Neural cell (in vitro differentiated cells): ENCODE measurements around the gene CTNNA1. TPM values are rescaled to one million over a fixed set of nuclear protein-coding genes. Genes with fewer than 3 reads are reported as not detected.

Experiments used
- H2AFZ ChIP-seq: fragments of 200-600, 300-800 bp; sonication (generic), shearing (Covaris generic); 2 replicates; pipeline ENCODE4 v1.6.0; 2014; ENCODE audit warnings: low read depth, mild to moderate bottlenecking, antibody characterized with exemption, low read length, moderate library complexity
- H3F3A ChIP-seq: fragments of 200-600 bp; shearing (Covaris generic); 2 replicates; pipeline ENCODE4 v1.6.1; 2016; ENCODE audit warnings: mild to moderate bottlenecking, moderate library complexity, mixed read lengths, antibody characterized with exemption, low read length; ENCODE audit not compliant: insufficient read depth, poor library complexity, severe bottlenecking
- H3K27ac ChIP-seq: fragments of 200-600, 300-800 bp; sonication (generic), shearing (Covaris generic); 2 replicates; pipeline ENCODE4 v1.5.1; 2014; ENCODE audit warnings: mild to moderate bottlenecking, low read length, moderate library complexity
- H3K27me3 ChIP-seq: fragments of 300-800, 200-600 bp; sonication (generic), shearing (Covaris generic); 2 replicates; pipeline ENCODE4 v1.6.0; 2014; ENCODE audit warnings: mild to moderate bottlenecking, low read depth, low read length, moderate library complexity; ENCODE audit not compliant: insufficient read depth
- H3K36me3 ChIP-seq: fragments of 300-800, 200-600 bp; sonication (generic), shearing (Covaris generic); 2 replicates; pipeline ENCODE4 v1.5.1; 2014; ENCODE audit warnings: mild to moderate bottlenecking, antibody characterized with exemption, low read length, moderate library complexity; ENCODE audit not compliant: insufficient read depth
- H3K4me2 ChIP-seq: fragments of 300-800, 200-600 bp; sonication (generic), shearing (Covaris generic); 2 replicates; pipeline ENCODE4 v1.6.0; 2014; ENCODE audit warnings: mild to moderate bottlenecking, low read length
- H3K4me3 ChIP-seq: fragments of 300-800, 200-600 bp; sonication (generic), shearing (Covaris generic); 2 replicates; pipeline ENCODE4 v1.5.1; 2014; ENCODE audit warnings: mild to moderate bottlenecking, low read length, moderate library complexity
- H3K79me2 ChIP-seq: fragments of 200-600 bp; shearing (Covaris generic); replicated peaks from 2 replicates; pipeline ENCODE4 v1.6.0; 2014; ENCODE audit warnings: mild to moderate bottlenecking, low read length, moderate library complexity; ENCODE audit not compliant: insufficient read depth
- H3K9ac ChIP-seq: fragments of 300-800, 200-600 bp; sonication (generic), shearing (Covaris generic); 2 replicates; pipeline ENCODE4 v1.6.1; 2016; ENCODE audit warnings: mild to moderate bottlenecking, low read length, mixed read lengths
- H3K9me2 ChIP-seq: fragments of 200-600 bp; shearing (Covaris generic); 2 replicates; pipeline ENCODE4 v1.6.1; 2016; ENCODE audit warnings: mild to moderate bottlenecking, low read length, mixed read lengths; ENCODE audit not compliant: insufficient read depth
- H3K9me3 ChIP-seq: fragments of 200-600, 300-800 bp; sonication (generic), shearing (Covaris generic); 2 replicates; pipeline ENCODE4 v1.6.1; 2016; ENCODE audit warnings: mild to moderate bottlenecking, mixed run types, low read length, moderate library complexity, mixed read lengths
- H4K20me1 ChIP-seq: fragments of 200-600 bp; shearing (Covaris generic); 2 replicates; pipeline ENCODE4 v1.6.1; 2016; ENCODE audit warnings: mild to moderate bottlenecking, mixed run types; ENCODE audit not compliant: insufficient read depth
- CTCF ChIP-seq: fragments of 450-650 bp; IDR thresholded peaks from 2 replicates; pipeline ENCODE4 v1.5.1; 2014; ENCODE audit warnings: antibody characterized with exemption, mild to moderate bottlenecking, moderate library complexity; ENCODE audit not compliant: poor library complexity, severe bottlenecking
- EP300 ChIP-seq: fragments of 450-650 bp; conservative IDR thresholded peaks from 2 replicates; pipeline ENCODE4 v1.6.1; 2014; ENCODE audit warnings: antibody characterized with exemption, mild to moderate bottlenecking, moderate library complexity; ENCODE audit not compliant: poor library complexity, severe bottlenecking
- EZH2 ChIP-seq: fragments of 200-600, 300-800 bp; shearing (Covaris generic), sonication (generic); IDR thresholded peaks from 2 replicates; pipeline ENCODE4 v1.6.1; 2014; ENCODE audit warnings: antibody characterized with exemption, low read length, borderline replicate concordance, mild to moderate bottlenecking; ENCODE audit not compliant: insufficient read depth, poor library complexity, severe bottlenecking
- MXI1 ChIP-seq: fragments of 450-650 bp; conservative IDR thresholded peaks from 2 replicates; pipeline ENCODE4 v1.6.1; 2014; ENCODE audit warnings: antibody characterized with exemption, mild to moderate bottlenecking; ENCODE audit not compliant: poor library complexity, severe bottlenecking
- POLR2AphosphoS5 ChIP-seq: IDR thresholded peaks from 2 replicates; pipeline ENCODE4 v1.6.1; 2012
- RAD21 ChIP-seq: fragments of 450-650 bp; conservative IDR thresholded peaks from 2 replicates; pipeline ENCODE4 v1.6.1; 2014; ENCODE audit warnings: antibody characterized with exemption, mild to moderate bottlenecking, moderate library complexity
- REST ChIP-seq: IDR thresholded peaks from 2 replicates; pipeline ENCODE4 v1.6.1; 2012; ENCODE audit warnings: borderline replicate concordance
- SMC3 ChIP-seq: fragments of 450-650 bp; conservative IDR thresholded peaks from 2 replicates; pipeline ENCODE4 v1.6.1; 2014; ENCODE audit warnings: antibody characterized with exemption, mild to moderate bottlenecking, moderate library complexity; ENCODE audit not compliant: poor library complexity
- TAF1 ChIP-seq: IDR thresholded peaks from 2 replicates; pipeline ENCODE4 v1.6.1; 2012; ENCODE audit warnings: low read depth
- polyA plus RNA-seq: library from polyadenylated mRNA; depleted of rRNA; stranded (reverse); fragments of >200 nt; gene quantifications from 2 replicates; pipeline ENCODE4 v1.2.3, GENCODE V29; 2014

The CTNNA1 gene
- polyA plus RNA-seq, 1 donor from 2014 or later = 87.9 TPM

GRCh38 chr5:138884094-138884493 is 130.9 kb downstream of the CTNNA1 start:
- Histone ChIP-seq H3K79me2 (peaks cover 5% of the 10 kb centered on the region), H3K27ac (no peak overlapping the region), H3K9me2 (no peaks in the 10 kb centered on the region), H3K27me3 (no peaks in the 10 kb centered on the region), H3F3A (no peaks in the 10 kb centered on the region), H3K4me3 (no peak overlapping the region), H2AFZ (no peak overlapping the region), H3K36me3 (peaks cover 6% of the 10 kb centered on the region), H3K4me2 (no peak overlapping the region), H3K9me3 (no peaks in the 10 kb centered on the region), H3K9ac (no peak overlapping the region), H4K20me1 (no peaks in the 10 kb centered on the region)
- TF ChIP-seq EZH2 = no peak
- TF ChIP-seq TAF1 = no peak
- TF ChIP-seq RAD21 = no peak
- TF ChIP-seq SMC3 = no peak
- TF ChIP-seq EP300 = no peak
- TF ChIP-seq MXI1 = no peak
- TF ChIP-seq POLR2AphosphoS5 = no peak
- TF ChIP-seq REST = no peak
- no peak for TF ChIP-seq CTCF

GRCh38 chr5:138884554-138884953 is 131.3 kb downstream of the CTNNA1 start:
- H3K9me2 ChIP-seq = no peaks in the 10 kb centered on the region
- no peak overlapping the region for H3K4me2 ChIP-seq
- no peaks in the 10 kb centered on the region for H4K20me1 ChIP-seq
- no peaks in the 10 kb centered on the region for H3F3A ChIP-seq
- H3K9ac ChIP-seq = no peak overlapping the region
- no peaks in the 10 kb centered on the region for H3K9me3 ChIP-seq
- peaks cover 6% of the 10 kb centered on the region for H3K36me3 ChIP-seq
- no peak overlapping the region for H2AFZ ChIP-seq
- H3K4me3 ChIP-seq = no peak overlapping the region
- no peak overlapping the region for H3K27ac ChIP-seq
- H3K79me2 ChIP-seq = peaks cover 3% of the 10 kb centered on the region
- H3K27me3 ChIP-seq = no peaks in the 10 kb centered on the region
- no peak for TF ChIP-seq RAD21
- no peak for TF ChIP-seq MXI1
- TF ChIP-seq REST = no peak
- no peak for TF ChIP-seq POLR2AphosphoS5
- no peak for TF ChIP-seq EZH2
- no peak for TF ChIP-seq TAF1
- no peak for TF ChIP-seq EP300
- TF ChIP-seq SMC3 = no peak
- no peak for TF ChIP-seq CTCF
